HG03135 (cell line): ENCODE measurements around the gene KIFBP.
A peak's percentile ranks its signal among the peaks of the same experiment; 100 is the strongest.
"Not testable (repeated sequence)": the region's sequence is repeated elsewhere in the genome, so short reads cannot be mapped to it uniquely, and the experiment has no call there.

Experiments used
- ATAC-seq: cut with Tn5 transposase; IDR thresholded peaks from one replicate; pipeline ENCODE4 v1.9.1; 2021; ENCODE audit warnings: mild to moderate bottlenecking, moderate library complexity; ENCODE audit not compliant: unreplicated experiment

KIFBP gene

GRCh38 chr10:68988530-68989316, at the start of gene KIFBP:
Gene KIFBP (plus strand): TSS chr10:68988803. CDS start chr10:68988833, 30 bp downstream.
- ATAC-seq = peak; percentile 69

- no peak for ATAC-seq
Observed at GRCh38 chr10:68938884-68939283, 49.7 kb upstream of the KIFBP start.

- not testable (repeated sequence) for ATAC-seq
Observed at GRCh38 chr10:68940917-68941316, 47.7 kb upstream of the KIFBP start.

GRCh38 chr10:68950598-68950997, 38.0 kb upstream of the KIFBP start:
- ATAC-seq = no peak

- no peak for ATAC-seq
Observed at GRCh38 chr10:68954904-68955303, 33.7 kb upstream of the KIFBP start.

- peak; percentile 2 for ATAC-seq
Observed at GRCh38 chr10:68955355-68955831, 33.2 kb upstream of the KIFBP start.

GRCh38 chr10:68955832-68956532, 32.6 kb upstream of the KIFBP start, which contains the start of gene DDX21:
Gene DDX21 (plus strand): TSS chr10:68956170. CDS start chr10:68956226, 56 bp downstream.
- ATAC-seq = peak; percentile 84

- no peak for ATAC-seq
Observed at GRCh38 chr10:68957284-68957615, 31.4 kb upstream of the KIFBP start.

- ATAC-seq = no peak
Observed at GRCh38 chr10:68957654-68958053, 30.9 kb upstream of the KIFBP start.

GRCh38 chr10:68959695-68960527, 28.7 kb upstream of the KIFBP start:
- no peak for ATAC-seq

GRCh38 chr10:68963151-68963550, 25.5 kb upstream of the KIFBP start:
- ATAC-seq = no peak

GRCh38 chr10:68973975-68974374, 14.6 kb upstream of the KIFBP start:
- no peak for ATAC-seq

- not testable (repeated sequence) for ATAC-seq
Observed at GRCh38 chr10:68975936-68976473, 12.6 kb upstream of the KIFBP start.

- ATAC-seq = not testable (repeated sequence)
Observed at GRCh38 chr10:68979738-68980137, 8.9 kb upstream of the KIFBP start.

- ATAC-seq = no peak
Observed at GRCh38 chr10:68981074-68981473, 7.5 kb upstream of the KIFBP start.

GRCh38 chr10:68982389-68982788, 6.2 kb upstream of the KIFBP start:
- ATAC-seq = no peak

- ATAC-seq = no peak
Observed at GRCh38 chr10:68987611-68988010, 992 bp upstream of the KIFBP start.

GRCh38 chr10:68989317-68989990, 851 bp downstream of the KIFBP start:
- ATAC-seq = no peak

GRCh38 chr10:68992636-68993440, 4.2 kb downstream of the KIFBP start:
- no peak for ATAC-seq

- ATAC-seq = peak; percentile 13
Observed at GRCh38 chr10:68997211-68997610, 8.6 kb downstream of the KIFBP start.
